Upper lobe of right lung (tissue), 1 donor: ENCODE measurements around the gene MTMR1. TPM values are rescaled to one million over a fixed set of nuclear protein-coding genes. Genes with fewer than 3 reads are reported as not detected.

Experiments used
- ATAC-seq: fragments of 200-7000 bp; cut with Tn5 transposase; one replicate; pipeline ENCODE4 v1.9.1; 2020; ENCODE audit warnings: mild to moderate bottlenecking, moderate library complexity
- DNase-seq: peaks from one replicate; pipeline ENCODE4 v3.0.0-alpha.2; 2020
- H3K27ac ChIP-seq: fragments of 200-600 bp; one replicate; pipeline ENCODE4 v1.8.0; 2022
- H3K27me3 ChIP-seq: fragments of 200-600 bp; one replicate; pipeline ENCODE4 v1.8.0; 2022; ENCODE audit warnings: mild to moderate bottlenecking
- H3K36me3 ChIP-seq: fragments of 200-600 bp; one replicate; pipeline ENCODE4 v1.8.0; 2022
- H3K4me1 ChIP-seq: fragments of 200-600 bp; one replicate; pipeline ENCODE4 v1.8.0; 2022
- H3K4me3 ChIP-seq: fragments of 200-600 bp; one replicate; pipeline ENCODE4 v1.8.0; 2022; ENCODE audit warnings: mild to moderate bottlenecking
- H3K9me3 ChIP-seq: fragments of 200-600 bp; one replicate; pipeline ENCODE4 v1.8.0; 2022
- intact Hi-C: fragments of 100-400 bp; cut with DNase I; formaldehyde crosslinking; loops from one replicate; pipeline ENCODE4 v1.11.0; 2022
- long read RNA-seq: library from polyadenylated mRNA; unstranded; transcript quantifications from one replicate; pipeline ENCODE4 v2.0.0, GENCODE V29; 2021
- total RNA-seq: library from RNA; stranded (reverse); fragmentation: NEBNext Ultra II Directional; extraction: Animal tissue kit (Norgen Biotek cat#: 25700); gene quantifications from one replicate; pipeline ENCODE4 v1.2.1, GENCODE V29; 2021
- TF ChIP-seq, protein P1 (sequence below): fragments of 200-600 bp; IDR thresholded peaks from one replicate; pipeline ENCODE4 v1.8.0; 2022; ENCODE audit warnings: antibody characterized with exemption
- donor health status: DM: no; HTN: yes; CAD: no; lungs with severe emphysema.

MTMR1 gene
- total RNA-seq: 27.3 TPM
- long read RNA-seq, full-length matches to known transcripts: 20 of 37 reads
- long read RNA-seq, partial matches to known transcripts: 11 of 37 reads
- long read RNA-seq, other reads (novel, unspliced or antisense): 6 of 37 reads

DNA sequence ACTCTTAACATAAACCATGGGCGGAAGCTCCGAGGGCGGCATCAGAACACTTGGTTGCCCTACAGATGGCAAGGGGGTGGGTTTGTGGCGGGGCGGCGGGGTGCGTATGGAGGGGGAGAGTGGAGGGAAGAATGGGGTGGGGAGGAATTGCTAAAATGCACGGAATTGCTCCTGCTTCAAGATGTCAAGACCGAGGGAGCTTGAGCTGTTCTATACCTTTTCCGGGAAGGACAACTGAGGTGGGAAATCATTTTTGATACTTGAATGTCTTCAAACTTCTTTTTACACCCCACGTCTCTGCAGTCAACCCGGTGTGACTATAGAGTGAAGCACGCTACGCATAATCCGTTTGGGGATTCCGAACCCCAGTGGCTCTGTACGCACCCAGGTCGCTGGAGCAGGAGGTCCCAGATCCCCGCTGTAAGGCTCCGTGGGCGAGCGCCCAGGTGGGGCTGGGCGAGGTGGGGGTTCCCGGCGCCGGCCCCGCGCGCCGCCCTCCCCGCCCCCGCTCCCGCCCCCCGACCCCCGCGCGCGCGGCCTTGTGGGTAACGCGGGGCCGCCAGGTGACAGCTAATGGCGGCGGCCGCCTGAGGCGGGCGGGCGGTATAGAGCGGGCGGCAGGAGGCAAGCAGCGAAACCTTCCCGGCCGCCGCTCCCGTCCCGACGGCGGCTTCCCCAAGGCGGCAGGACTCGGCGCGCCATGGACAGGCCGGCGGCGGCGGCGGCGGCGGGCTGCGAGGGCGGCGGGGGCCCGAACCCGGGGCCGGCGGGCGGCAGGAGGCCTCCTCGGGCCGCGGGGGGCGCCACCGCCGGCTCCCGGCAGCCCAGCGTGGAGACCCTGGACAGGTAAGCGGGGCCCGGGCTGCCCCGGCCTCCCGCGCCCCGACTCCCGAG lies at the start of gene MTMR1:
MTMR1 (plus strand) TSS at position 566 of the 894 bp plus-strand sequence; CDS start at position 701, 135 bp downstream.
- no peaks in the 10 kb centered on the region for H3K4me1 ChIP-seq
- no peaks in the 10 kb centered on the region for H3K9me3 ChIP-seq
- peak within 1 kb of the TSS; percentile 78 for H3K27ac ChIP-seq
- intact Hi-C loops: no loop called here
- ATAC-seq: peak; percentile 76
- DNase-seq: peak; percentile 74
- H3K27me3 ChIP-seq: no peaks in the 10 kb centered on the region
- H3K4me3 ChIP-seq: peak within 1 kb of the TSS; percentile 55
- TF ChIP-seq, protein P1, sequence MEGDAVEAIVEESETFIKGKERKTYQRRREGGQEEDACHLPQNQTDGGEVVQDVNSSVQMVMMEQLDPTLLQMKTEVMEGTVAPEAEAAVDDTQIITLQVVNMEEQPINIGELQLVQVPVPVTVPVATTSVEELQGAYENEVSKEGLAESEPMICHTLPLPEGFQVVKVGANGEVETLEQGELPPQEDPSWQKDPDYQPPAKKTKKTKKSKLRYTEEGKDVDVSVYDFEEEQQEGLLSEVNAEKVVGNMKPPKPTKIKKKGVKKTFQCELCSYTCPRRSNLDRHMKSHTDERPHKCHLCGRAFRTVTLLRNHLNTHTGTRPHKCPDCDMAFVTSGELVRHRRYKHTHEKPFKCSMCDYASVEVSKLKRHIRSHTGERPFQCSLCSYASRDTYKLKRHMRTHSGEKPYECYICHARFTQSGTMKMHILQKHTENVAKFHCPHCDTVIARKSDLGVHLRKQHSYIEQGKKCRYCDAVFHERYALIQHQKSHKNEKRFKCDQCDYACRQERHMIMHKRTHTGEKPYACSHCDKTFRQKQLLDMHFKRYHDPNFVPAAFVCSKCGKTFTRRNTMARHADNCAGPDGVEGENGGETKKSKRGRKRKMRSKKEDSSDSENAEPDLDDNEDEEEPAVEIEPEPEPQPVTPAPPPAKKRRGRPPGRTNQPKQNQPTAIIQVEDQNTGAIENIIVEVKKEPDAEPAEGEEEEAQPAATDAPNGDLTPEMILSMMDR: no peak
- H3K36me3 ChIP-seq: no peaks in the 10 kb centered on the region

DNA sequence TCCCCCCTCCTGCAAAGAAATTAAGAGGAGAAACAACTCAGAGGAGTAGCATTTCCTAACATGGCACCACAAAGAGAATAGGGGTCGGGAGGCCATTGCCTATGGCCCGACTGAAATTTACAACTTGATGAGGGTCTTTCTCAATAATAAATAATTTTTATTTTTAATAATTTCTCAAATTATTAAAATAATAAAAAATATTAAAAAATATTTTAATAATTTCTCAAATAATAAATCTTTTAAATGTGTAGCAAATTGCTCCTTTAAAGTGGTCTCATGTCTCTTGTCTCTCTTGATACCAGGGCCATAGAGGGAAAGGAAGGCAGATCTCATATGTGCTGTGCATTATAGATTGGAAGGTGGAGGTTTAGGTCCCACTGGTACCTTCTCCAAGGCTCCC lies 49.2 kb upstream of the MTMR1 start:
- TF ChIP-seq, protein P1: no peak
- Histone ChIP-seq H3K36me3 (peaks cover 22% of the 10 kb centered on the region), H3K4me3 (no peak overlapping the region), H3K27me3 (no peaks in the 10 kb centered on the region), H3K27ac (no peak overlapping the region), H3K9me3 (no peaks in the 10 kb centered on the region), H3K4me1 (no peaks in the 10 kb centered on the region)
- DNase-seq (no peak), ATAC-seq (no peak)
- intact Hi-C loops: no loop called here

DNA sequence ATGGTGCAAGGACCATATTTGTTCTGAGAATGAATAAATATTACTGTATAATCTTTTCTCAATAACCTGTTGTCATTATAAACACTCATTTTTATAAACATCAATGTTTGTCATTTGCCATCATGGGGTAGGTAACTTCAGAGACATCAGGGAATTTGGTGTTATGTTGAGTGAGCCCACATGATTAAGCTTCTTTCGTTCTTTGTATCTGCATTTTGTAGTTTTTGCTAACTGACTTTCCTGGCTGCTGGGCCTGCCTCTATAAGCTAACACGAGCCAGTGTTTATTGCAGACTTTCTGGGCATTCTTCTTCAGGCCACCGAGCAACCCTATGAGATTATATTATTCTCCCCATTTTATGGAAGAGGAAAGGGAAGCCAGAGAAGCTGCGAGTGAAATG lies 48.8 kb upstream of the MTMR1 start:
- no peaks in the 10 kb centered on the region for H3K4me1 ChIP-seq
- intact Hi-C loops: no loop called here
- peaks cover 22% of the 10 kb centered on the region for H3K36me3 ChIP-seq
- no peak for DNase-seq
- H3K4me3 ChIP-seq: no peak overlapping the region
- no peaks in the 10 kb centered on the region for H3K27me3 ChIP-seq
- TF ChIP-seq, protein P1: no peak
- no peaks in the 10 kb centered on the region for H3K9me3 ChIP-seq
- ATAC-seq: no peak
- H3K27ac ChIP-seq: no peak overlapping the region

DNA sequence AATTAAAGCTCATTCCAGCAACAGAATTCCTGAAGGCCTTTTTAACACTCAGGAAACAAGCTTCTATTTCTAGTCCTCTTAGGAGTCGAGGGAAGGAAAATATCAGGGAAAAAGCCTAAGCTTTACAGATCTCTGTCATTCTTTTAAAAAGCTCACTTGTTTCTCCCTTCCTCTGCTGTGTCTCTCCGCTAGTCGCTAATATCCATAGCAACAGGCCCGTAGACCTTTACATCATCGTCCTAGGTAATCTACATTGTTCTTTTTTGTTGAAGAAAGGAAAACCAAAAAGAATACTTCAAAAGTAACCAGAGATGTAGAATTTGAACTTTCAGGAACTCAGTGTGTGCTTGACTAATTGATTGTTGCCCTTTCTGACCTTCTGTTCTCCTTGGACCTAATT lies 45.9 kb upstream of the MTMR1 start:
- peaks cover 16% of the 10 kb centered on the region for H3K36me3 ChIP-seq
- DNase-seq (no peak), ATAC-seq (no peak)
- no peaks in the 10 kb centered on the region for H3K9me3 ChIP-seq
- intact Hi-C loops: no loop called here
- TF ChIP-seq, protein P1: no peak
- H3K27me3 ChIP-seq: no peaks in the 10 kb centered on the region
- H3K27ac ChIP-seq: no peak overlapping the region
- H3K4me1 ChIP-seq: no peaks in the 10 kb centered on the region
- no peak overlapping the region for H3K4me3 ChIP-seq

DNA sequence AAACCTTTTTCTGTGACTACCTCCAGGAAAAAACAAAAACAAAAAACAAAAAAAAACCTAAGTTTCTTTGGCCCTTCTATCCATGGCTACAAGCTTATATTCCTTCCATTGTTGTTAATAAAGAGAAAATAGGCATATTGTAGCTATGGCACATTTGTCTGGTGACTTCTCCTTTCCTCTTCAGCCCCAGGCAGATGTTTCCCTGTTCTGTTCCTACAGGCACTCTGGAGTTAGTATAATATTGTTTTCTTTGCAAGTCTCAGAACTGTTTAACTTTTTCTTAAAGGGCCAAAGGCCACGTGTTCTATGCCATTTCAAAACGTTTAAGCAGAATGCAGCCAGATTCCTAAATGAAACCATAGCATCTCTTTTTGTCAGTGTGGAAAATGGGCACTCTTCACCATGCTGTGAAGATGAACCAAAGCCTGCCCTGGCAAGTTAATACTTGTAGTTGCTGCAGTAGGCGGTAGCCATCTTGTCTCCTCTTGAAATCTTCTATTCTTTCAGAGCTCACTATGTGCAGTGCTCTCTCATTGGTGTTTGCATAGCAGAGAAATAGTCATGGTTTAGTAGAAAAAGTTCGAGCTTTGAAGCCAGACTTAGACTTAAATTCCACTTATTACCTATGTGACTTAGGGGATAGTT lies 44.8 kb upstream of the MTMR1 start:
- ATAC-seq: no peak
- Histone ChIP-seq H3K36me3 (peaks cover 12% of the 10 kb centered on the region), H3K4me3 (no peak overlapping the region), H3K27me3 (no peaks in the 10 kb centered on the region), H3K4me1 (no peaks in the 10 kb centered on the region), H3K9me3 (no peaks in the 10 kb centered on the region), H3K27ac (no peak overlapping the region)
- no peak for DNase-seq
- TF ChIP-seq, protein P1: no peak
- intact Hi-C loops: no loop called here
